ENCODE results near the gene RBM33. TPM values are rescaled to one million over a fixed set of nuclear protein-coding genes. Genes with fewer than 3 reads are reported as not detected.

Gene RBM33
- total and polyA plus RNA-seq, 2 of the 8 experiments (the other 6 are each of a cell fraction or from before 2014, with no cell fraction given), result 16.5 to 64.6 TPM

DNA sequence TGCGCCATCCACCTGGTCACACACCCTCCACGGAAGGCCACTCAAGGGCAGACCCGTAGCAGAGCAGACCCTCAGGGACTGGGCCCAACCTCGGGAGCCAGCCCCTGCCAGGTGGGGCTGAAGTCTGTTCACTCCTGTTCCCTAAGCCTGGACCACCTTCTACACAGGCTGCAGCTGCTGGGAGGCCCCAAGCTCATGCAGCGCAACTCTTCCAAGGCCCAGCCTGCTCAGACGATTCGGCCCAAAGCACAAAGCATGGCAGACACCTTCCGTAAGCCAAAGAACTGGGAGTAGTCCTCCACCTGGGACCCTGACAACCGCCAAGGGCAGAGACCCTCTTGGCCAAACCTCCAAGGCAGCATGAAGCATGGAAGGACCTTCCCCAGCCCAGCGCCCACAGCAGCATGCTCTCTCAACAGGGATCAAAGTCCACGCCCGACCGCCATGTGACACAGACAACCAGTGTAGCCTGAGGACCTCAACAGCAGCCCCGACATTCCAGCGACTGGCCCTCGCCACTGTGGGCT lies 156.3 kb downstream of the RBM33 start (continued):
- TF ChIP-seq, protein P1, sequence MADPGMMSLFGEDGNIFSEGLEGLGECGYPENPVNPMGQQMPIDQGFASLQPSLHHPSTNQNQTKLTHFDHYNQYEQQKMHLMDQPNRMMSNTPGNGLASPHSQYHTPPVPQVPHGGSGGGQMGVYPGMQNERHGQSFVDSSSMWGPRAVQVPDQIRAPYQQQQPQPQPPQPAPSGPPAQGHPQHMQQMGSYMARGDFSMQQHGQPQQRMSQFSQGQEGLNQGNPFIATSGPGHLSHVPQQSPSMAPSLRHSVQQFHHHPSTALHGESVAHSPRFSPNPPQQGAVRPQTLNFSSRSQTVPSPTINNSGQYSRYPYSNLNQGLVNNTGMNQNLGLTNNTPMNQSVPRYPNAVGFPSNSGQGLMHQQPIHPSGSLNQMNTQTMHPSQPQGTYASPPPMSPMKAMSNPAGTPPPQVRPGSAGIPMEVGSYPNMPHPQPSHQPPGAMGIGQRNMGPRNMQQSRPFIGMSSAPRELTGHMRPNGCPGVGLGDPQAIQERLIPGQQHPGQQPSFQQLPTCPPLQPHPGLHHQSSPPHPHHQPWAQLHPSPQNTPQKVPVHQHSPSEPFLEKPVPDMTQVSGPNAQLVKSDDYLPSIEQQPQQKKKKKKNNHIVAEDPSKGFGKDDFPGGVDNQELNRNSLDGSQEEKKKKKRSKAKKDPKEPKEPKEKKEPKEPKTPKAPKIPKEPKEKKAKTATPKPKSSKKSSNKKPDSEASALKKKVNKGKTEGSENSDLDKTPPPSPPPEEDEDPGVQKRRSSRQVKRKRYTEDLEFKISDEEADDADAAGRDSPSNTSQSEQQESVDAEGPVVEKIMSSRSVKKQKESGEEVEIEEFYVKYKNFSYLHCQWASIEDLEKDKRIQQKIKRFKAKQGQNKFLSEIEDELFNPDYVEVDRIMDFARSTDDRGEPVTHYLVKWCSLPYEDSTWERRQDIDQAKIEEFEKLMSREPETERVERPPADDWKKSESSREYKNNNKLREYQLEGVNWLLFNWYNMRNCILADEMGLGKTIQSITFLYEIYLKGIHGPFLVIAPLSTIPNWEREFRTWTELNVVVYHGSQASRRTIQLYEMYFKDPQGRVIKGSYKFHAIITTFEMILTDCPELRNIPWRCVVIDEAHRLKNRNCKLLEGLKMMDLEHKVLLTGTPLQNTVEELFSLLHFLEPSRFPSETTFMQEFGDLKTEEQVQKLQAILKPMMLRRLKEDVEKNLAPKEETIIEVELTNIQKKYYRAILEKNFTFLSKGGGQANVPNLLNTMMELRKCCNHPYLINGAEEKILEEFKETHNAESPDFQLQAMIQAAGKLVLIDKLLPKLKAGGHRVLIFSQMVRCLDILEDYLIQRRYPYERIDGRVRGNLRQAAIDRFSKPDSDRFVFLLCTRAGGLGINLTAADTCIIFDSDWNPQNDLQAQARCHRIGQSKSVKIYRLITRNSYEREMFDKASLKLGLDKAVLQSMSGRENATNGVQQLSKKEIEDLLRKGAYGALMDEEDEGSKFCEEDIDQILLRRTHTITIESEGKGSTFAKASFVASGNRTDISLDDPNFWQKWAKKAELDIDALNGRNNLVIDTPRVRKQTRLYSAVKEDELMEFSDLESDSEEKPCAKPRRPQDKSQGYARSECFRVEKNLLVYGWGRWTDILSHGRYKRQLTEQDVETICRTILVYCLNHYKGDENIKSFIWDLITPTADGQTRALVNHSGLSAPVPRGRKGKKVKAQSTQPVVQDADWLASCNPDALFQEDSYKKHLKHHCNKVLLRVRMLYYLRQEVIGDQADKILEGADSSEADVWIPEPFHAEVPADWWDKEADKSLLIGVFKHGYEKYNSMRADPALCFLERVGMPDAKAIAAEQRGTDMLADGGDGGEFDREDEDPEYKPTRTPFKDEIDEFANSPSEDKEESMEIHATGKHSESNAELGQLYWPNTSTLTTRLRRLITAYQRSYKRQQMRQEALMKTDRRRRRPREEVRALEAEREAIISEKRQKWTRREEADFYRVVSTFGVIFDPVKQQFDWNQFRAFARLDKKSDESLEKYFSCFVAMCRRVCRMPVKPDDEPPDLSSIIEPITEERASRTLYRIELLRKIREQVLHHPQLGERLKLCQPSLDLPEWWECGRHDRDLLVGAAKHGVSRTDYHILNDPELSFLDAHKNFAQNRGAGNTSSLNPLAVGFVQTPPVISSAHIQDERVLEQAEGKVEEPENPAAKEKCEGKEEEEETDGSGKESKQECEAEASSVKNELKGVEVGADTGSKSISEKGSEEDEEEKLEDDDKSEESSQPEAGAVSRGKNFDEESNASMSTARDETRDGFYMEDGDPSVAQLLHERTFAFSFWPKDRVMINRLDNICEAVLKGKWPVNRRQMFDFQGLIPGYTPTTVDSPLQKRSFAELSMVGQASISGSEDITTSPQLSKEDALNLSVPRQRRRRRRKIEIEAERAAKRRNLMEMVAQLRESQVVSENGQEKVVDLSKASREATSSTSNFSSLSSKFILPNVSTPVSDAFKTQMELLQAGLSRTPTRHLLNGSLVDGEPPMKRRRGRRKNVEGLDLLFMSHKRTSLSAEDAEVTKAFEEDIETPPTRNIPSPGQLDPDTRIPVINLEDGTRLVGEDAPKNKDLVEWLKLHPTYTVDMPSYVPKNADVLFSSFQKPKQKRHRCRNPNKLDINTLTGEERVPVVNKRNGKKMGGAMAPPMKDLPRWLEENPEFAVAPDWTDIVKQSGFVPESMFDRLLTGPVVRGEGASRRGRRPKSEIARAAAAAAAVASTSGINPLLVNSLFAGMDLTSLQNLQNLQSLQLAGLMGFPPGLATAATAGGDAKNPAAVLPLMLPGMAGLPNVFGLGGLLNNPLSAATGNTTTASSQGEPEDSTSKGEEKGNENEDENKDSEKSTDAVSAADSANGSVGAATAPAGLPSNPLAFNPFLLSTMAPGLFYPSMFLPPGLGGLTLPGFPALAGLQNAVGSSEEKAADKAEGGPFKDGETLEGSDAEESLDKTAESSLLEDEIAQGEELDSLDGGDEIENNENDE (IDR thresholded peaks at IDR 0.05; ENCODE audit: insufficient replicate concordance, low read length), result no peak
- TF ChIP-seq RAD21 (IDR thresholded peaks at IDR 0.05 in 1 of 2, conservative IDR thresholded peaks at IDR 0.05 in 1 of 2; ENCODE audit: low read depth in 2 of 2, low read length in 2 of 2), result no peak
- TF ChIP-seq, protein P2, sequence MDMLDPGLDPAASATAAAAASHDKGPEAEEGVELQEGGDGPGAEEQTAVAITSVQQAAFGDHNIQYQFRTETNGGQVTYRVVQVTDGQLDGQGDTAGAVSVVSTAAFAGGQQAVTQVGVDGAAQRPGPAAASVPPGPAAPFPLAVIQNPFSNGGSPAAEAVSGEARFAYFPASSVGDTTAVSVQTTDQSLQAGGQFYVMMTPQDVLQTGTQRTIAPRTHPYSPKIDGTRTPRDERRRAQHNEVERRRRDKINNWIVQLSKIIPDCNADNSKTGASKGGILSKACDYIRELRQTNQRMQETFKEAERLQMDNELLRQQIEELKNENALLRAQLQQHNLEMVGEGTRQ (IDR thresholded peaks at IDR 0.05; ENCODE audit: low read length), result no peak
- TF ChIP-seq SRF (IDR thresholded peaks at IDR 0.05; ENCODE audit: low read depth, low read length), result no peak
- TF ChIP-seq, protein P3, sequence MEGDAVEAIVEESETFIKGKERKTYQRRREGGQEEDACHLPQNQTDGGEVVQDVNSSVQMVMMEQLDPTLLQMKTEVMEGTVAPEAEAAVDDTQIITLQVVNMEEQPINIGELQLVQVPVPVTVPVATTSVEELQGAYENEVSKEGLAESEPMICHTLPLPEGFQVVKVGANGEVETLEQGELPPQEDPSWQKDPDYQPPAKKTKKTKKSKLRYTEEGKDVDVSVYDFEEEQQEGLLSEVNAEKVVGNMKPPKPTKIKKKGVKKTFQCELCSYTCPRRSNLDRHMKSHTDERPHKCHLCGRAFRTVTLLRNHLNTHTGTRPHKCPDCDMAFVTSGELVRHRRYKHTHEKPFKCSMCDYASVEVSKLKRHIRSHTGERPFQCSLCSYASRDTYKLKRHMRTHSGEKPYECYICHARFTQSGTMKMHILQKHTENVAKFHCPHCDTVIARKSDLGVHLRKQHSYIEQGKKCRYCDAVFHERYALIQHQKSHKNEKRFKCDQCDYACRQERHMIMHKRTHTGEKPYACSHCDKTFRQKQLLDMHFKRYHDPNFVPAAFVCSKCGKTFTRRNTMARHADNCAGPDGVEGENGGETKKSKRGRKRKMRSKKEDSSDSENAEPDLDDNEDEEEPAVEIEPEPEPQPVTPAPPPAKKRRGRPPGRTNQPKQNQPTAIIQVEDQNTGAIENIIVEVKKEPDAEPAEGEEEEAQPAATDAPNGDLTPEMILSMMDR (IDR thresholded peaks at IDR 0.05; ENCODE audit: control extremely low read depth in 1 of 3, insufficient read depth in 1 of 3, low read depth in 1 of 3, low read length in 3 of 3), result no peak
- TF ChIP-seq KDM5A (IDR thresholded peaks at IDR 0.05; ENCODE audit: low read length), result no peak
- no peak for TF ChIP-seq MAFK (IDR thresholded peaks at IDR 0.05; ENCODE audit: low read depth, low read length)
